DMS114 treated with DMSO at 0.1 percent for 48 hours (cell line): Measurements from ENCODE around the gene GPHN.
"Not testable (repeated sequence)": the region's sequence is repeated elsewhere in the genome, so short reads cannot be mapped to it uniquely, and the experiment has no call there.

ENCODE experiments used
- DNase-seq: peaks from one replicate; lab custom pipeline; 2025; ENCODE audit not compliant: unreplicated experiment; lab: John Stamatoyannopoulos, UW

The GPHN gene

GRCh38 chr14:67018720-67019119 lies 510.8 kb downstream of the GPHN start:
- no peak for DNase-seq

- DNase-seq: no peak
Observed at GRCh38 chr14:67019796-67020195, 511.8 kb downstream of the GPHN start.

- DNase-seq: no peak
Observed at GRCh38 chr14:67031920-67032774, 524.2 kb downstream of the GPHN start.

GRCh38 chr14:67045440-67045839 lies 537.5 kb downstream of the GPHN start:
- no peak for DNase-seq

- no peak for DNase-seq
Observed at GRCh38 chr14:67050896-67051295, 542.9 kb downstream of the GPHN start.

- no peak for DNase-seq
Observed at GRCh38 chr14:67056684-67057083, 548.7 kb downstream of the GPHN start.

GRCh38 chr14:67059596-67059995 lies 551.6 kb downstream of the GPHN start:
- no peak for DNase-seq

- DNase-seq: no peak
Observed at GRCh38 chr14:67060546-67060945, 552.6 kb downstream of the GPHN start.

GRCh38 chr14:67067070-67067814 lies 559.3 kb downstream of the GPHN start:
- not testable (repeated sequence) for DNase-seq

GRCh38 chr14:67068251-67068650 lies 560.3 kb downstream of the GPHN start:
- DNase-seq: no peak

- no peak for DNase-seq
Observed at GRCh38 chr14:67071506-67071905, 563.6 kb downstream of the GPHN start.

- DNase-seq: no peak
Observed at GRCh38 chr14:67077921-67078320, 570.0 kb downstream of the GPHN start.

- no peak for DNase-seq
Observed at GRCh38 chr14:67079846-67080245, 571.9 kb downstream of the GPHN start.

GRCh38 chr14:67108230-67108629 lies 600.3 kb downstream of the GPHN start:
- DNase-seq: no peak

- DNase-seq: no peak
Observed at GRCh38 chr14:67111022-67111421, 603.1 kb downstream of the GPHN start.

- DNase-seq: no peak
Observed at GRCh38 chr14:67112344-67112743, 604.4 kb downstream of the GPHN start.

GRCh38 chr14:67127174-67127573 lies 619.2 kb downstream of the GPHN start:
- no peak for DNase-seq

- DNase-seq: no peak
Observed at GRCh38 chr14:67129768-67130167, 621.8 kb downstream of the GPHN start.

GRCh38 chr14:67131691-67132090 lies 623.7 kb downstream of the GPHN start:
- no peak for DNase-seq

- DNase-seq: no peak
Observed at GRCh38 chr14:67133144-67133543, 625.2 kb downstream of the GPHN start.

GRCh38 chr14:67133595-67134441 lies 625.9 kb downstream of the GPHN start:
- no peak for DNase-seq
